Body of pancreas (tissue), 4 donors: ENCODE measurements around the gene ZNF230. TPM values are rescaled to one million over a fixed set of nuclear protein-coding genes. Genes with fewer than 3 reads are reported as not detected.
A peak's percentile ranks its signal among the peaks of the same experiment; 100 is the strongest.

Experiments used
- ATAC-seq: fragments of 150-250 bp; one replicate; pipeline ENCODE4 v1.9.1; 2016
- DNase-seq, 4 donors: peaks; one replicate each; pipeline ENCODE4 v3.0.0-alpha.2; 2019
- H3K27ac ChIP-seq, 4 donors: fragments of 200-600 bp; sonication (generic); 1 replicate in 3 of 4; 2 replicates in 1 of 4; pipeline versions ENCODE4 v1.5.1 to v1.6.1; 2016 to 2019; ENCODE audit warnings: mild to moderate bottlenecking in 1 of 4, mixed read lengths in 1 of 4, moderate library complexity in 1 of 4
- H3K27me3 ChIP-seq, 2 donors: fragments of 200-600 bp; sonication (generic); one replicate each; pipeline ENCODE4 v1.6.0; 2016; ENCODE audit warnings: mild to moderate bottlenecking in 1 of 2
- H3K36me3 ChIP-seq, 2 donors: fragments of 200-600 bp; sonication (generic); replicated peaks in 1 of 2; 2 replicates each; pipeline ENCODE4 v1.5.1; 2016; ENCODE audit warnings: low read depth in 2 of 2; ENCODE audit not compliant: insufficient read depth in 1 of 2
- H3K4me1 ChIP-seq: fragments of 200-600 bp; sonication (generic); one replicate; pipeline ENCODE4 v1.6.0; 2016
- H3K4me3 ChIP-seq, 2 donors: fragments of 200-600 bp; sonication (generic); 1 replicate in 1 of 2; 2 replicates in 1 of 2; pipeline ENCODE4 v1.5.1; 2016 to 2019
- H3K9me3 ChIP-seq, 3 donors: fragments of 200-600 bp; sonication (generic); 1 replicate in 2 of 3; 2 replicates in 1 of 3; pipeline ENCODE4 v1.5.1; 2016
- POLR2A ChIP-seq, 3 donors: fragments of 450-650 bp; IDR thresholded peaks; one replicate each; pipeline ENCODE4 v1.6.1; 2016; ENCODE audit warnings: antibody characterized with exemption in 3 of 3, mild to moderate bottlenecking in 2 of 3
- WGBS, 2 donors: methylation state at CpG; one replicate each; pipeline ENCODE4 v1.1.5; 2017; 5-methylcytosine and 5-hydroxymethylcytosine counted together
- intact Hi-C: fragments of 100-400 bp; cut with DNase I; formaldehyde crosslinking; loops from one replicate; pipeline ENCODE4 v1.15.1; 2023
- total RNA-seq, 2 donors: library from RNA; depleted of rRNA; stranded (reverse); fragments of >200 nt; gene quantifications; one replicate each; pipeline ENCODE4 v1.1.0, GENCODE V29; 2016
- TF ChIP-seq, protein P1 (sequence below), 7 experiments: fragments of 450-650 bp in 4 of 7; fragments of 200-600 bp in 3 of 7; sonication (generic) in 3 of 7; IDR thresholded peaks; one replicate each; pipeline ENCODE4 v1.5.1; 2016 to 2019; ENCODE audit warnings: antibody characterized with exemption in 7 of 7

Gene ZNF230
- total RNA-seq, 2 donors from 2014 or later, result 2.9 TPM; not detected in 1

DNA sequence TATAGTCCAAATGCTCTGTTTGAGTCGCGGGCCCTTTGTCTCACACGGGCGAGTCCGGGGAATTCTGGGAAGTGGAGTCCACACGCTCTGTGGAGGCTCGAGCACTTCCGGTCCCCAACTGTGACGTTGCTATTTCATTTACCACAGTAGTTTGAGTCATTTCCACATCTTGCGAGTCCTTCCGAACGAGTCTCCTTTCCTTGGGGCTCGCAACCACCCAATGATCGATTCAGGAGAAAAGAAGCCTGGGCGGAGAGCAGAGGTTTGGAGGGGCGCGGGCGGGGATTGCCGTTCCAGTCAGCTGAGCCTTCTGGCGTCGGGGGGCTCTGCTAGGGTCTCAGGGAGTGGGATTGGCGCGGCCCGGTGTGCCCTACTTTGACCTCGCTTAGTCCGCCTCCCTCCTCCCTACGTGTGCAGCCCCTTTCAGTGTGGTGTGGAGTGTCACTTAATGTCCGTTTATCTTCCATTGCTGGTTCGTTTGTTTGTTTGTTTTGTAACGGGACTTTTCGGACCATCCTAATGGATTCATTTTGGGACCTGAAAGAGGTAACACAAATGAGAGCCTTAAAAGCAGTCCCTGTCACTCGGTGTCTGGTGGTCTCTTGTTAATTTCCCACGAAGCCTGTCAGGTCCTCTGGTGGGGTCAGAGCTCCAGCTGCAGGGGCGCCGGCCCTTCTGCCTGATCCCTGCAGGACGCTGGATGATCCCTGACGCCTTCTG, 22.6 kb downstream of the ZNF230 start, which contains the start of gene ZNF222:
Gene ZNF222 (plus strand): TSS at position 163 of the 720 bp plus-strand sequence. CDS start 58 bp downstream, at position 221.
- WGBS, 2 donors, result 2 to 3% methylated on average over 24 to 37 of the region's 37 CpGs
- Histone ChIP-seq H3K4me1 (peaks cover 4% of the 10 kb centered on the region), H3K9me3 (peaks cover 0 to 19% (median 0%) of the 10 kb centered on the region in 3 donors), H3K4me3 (peak within 1 kb of the TSS; percentile 64 to 88), H3K27me3 (no peaks in the 10 kb centered on the region), H3K36me3 (peaks cover 0 to 16% of the 10 kb centered on the region in 2 donors), H3K27ac (peak within 1 kb of the TSS in 2 of 4 donors; percentile 37 to 44)
- TF ChIP-seq POLR2A (IDR thresholded peaks at IDR 0.05), result peak in 1 of 3 donors; percentile 18
- TF ChIP-seq, protein P1, sequence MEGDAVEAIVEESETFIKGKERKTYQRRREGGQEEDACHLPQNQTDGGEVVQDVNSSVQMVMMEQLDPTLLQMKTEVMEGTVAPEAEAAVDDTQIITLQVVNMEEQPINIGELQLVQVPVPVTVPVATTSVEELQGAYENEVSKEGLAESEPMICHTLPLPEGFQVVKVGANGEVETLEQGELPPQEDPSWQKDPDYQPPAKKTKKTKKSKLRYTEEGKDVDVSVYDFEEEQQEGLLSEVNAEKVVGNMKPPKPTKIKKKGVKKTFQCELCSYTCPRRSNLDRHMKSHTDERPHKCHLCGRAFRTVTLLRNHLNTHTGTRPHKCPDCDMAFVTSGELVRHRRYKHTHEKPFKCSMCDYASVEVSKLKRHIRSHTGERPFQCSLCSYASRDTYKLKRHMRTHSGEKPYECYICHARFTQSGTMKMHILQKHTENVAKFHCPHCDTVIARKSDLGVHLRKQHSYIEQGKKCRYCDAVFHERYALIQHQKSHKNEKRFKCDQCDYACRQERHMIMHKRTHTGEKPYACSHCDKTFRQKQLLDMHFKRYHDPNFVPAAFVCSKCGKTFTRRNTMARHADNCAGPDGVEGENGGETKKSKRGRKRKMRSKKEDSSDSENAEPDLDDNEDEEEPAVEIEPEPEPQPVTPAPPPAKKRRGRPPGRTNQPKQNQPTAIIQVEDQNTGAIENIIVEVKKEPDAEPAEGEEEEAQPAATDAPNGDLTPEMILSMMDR (IDR thresholded peaks at IDR 0.05), result no peak
- peak; percentile 80 to 88 (median 84) for DNase-seq
- ATAC-seq, result peak; percentile 93
- intact Hi-C loops, result no loop called here

DNA sequence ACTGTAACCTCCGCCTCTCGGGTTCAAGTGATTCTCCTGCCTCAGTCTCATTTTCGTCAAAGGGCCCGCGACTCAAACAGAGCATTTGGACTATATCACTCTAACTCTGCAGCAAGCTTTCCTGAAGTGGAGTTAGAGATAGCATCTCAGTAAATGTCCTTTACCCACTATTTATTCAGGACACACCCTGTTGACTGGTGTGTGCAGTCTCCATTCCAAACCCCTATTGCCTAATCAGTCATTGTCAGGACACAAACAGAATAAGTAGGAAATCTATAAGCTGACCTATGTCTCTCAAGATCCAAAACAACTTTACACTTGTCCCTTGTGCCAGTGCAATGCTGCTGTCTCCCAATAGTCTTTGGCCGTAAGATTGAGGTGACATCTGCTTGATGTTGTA, 23.9 kb downstream of the ZNF230 start:
- Histone ChIP-seq H3K27ac (no peak overlapping the region), H3K4me1 (peaks cover 4% of the 10 kb centered on the region), H3K36me3 (peaks cover 0 to 17% of the 10 kb centered on the region in 2 donors), H3K27me3 (no peaks in the 10 kb centered on the region), H3K9me3 (peaks cover 0 to 28% (median 0%) of the 10 kb centered on the region in 3 donors), H3K4me3 (no peak overlapping the region)
- 97 to 98% methylated on average over 6 of the region's 6 CpGs for WGBS, 2 donors
- intact Hi-C loops, result no loop called here
- DNase-seq (no peak), ATAC-seq (no peak)
- no peak for TF ChIP-seq POLR2A (IDR thresholded peaks at IDR 0.05)
- TF ChIP-seq, protein P1 (IDR thresholded peaks at IDR 0.05), result no peak

DNA sequence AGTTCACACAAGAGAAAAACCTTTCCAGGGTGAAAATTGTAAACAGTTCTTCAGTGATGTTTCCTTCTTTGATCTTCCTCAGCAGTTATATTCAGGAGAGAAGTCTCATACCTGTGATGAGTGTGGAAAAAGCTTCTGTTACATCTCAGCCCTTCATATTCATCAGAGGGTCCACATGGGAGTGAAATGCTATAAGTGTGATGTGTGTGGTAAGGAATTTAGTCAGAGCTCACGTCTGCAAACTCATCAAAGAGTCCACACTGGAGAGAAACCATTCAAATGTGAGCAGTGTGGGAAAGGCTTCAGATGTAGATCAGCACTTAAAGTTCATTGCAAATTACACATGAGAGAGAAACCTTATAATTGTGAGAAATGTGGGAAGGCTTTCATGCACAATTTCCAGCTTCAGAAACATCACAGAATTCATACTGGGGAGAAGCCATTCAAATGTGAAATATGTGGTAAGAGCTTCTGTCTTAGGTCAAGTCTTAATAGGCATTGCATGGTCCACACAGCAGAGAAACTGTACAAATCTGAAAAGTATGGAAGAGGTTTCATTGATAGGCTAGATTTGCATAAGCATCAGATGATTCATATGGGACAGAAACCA, 29.3 kb downstream of the ZNF230 start:
- Histone ChIP-seq H3K4me1 (no peaks in the 10 kb centered on the region), H3K4me3 (no peak overlapping the region), H3K36me3 (peaks cover 8 to 24% of the 10 kb centered on the region in 2 donors), H3K27ac (no peak overlapping the region), H3K27me3 (no peaks in the 10 kb centered on the region), H3K9me3 (peaks cover 0 to 69% (median 0%) of the 10 kb centered on the region in 3 donors)
- no peak for ATAC-seq
- TF ChIP-seq, protein P1 (IDR thresholded peaks at IDR 0.05), result no peak
- TF ChIP-seq POLR2A (IDR thresholded peaks at IDR 0.05), result no peak
- DNase-seq, result no peak
- intact Hi-C loops, result no loop called here
- 84 to 89% methylated on average over 1 of the region's 1 CpG for WGBS, 2 donors

DNA sequence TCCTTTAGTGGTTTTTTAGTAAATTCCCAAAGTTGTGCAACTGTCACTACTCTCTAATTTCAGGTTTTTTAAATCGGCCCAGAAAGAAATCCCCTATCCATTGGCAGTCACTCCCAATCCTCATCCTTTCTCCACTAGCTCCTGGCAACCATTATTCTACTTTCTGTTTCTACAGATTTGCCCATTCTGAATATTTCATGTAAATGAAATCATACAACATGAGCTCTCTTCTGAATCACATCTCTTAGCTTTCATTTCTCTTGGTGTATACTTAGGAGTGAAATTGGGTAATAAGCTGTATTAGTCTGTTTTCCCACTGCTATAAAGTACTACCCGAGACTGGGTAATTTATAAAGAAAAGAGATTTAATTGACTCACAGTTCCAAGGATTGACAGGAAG, 39.4 kb downstream of the ZNF230 start:
- DNase-seq (no peak), ATAC-seq (no peak)
- intact Hi-C loops, result no loop called here
- Histone ChIP-seq H3K27me3 (no peaks in the 10 kb centered on the region), H3K9me3 (peaks cover 0 to 13% (median 0%) of the 10 kb centered on the region in 3 donors), H3K4me1 (no peaks in the 10 kb centered on the region), H3K4me3 (no peak overlapping the region), H3K36me3 (no peaks in the 10 kb centered on the region), H3K27ac (no peak overlapping the region)
- WGBS, 2 donors, result 37 to 38% methylated on average over 2 of the region's 2 CpGs
- TF ChIP-seq, protein P1 (IDR thresholded peaks at IDR 0.05), result no peak
- TF ChIP-seq POLR2A (IDR thresholded peaks at IDR 0.05), result no peak
